Ovary (tissue), 3 donors: ENCODE data around the gene CREB1.

ENCODE experiments used
- POLR2A ChIP-seq: fragments of 450-650 bp; IDR thresholded peaks from one replicate; pipeline ENCODE4 v1.6.1; 2017; ENCODE audit warnings: antibody characterized with exemption, mild to moderate bottlenecking, moderate library complexity
- TF ChIP-seq, protein P1 (sequence below), 3 donors: fragments of 450-650 bp in 2 of 3; fragments of 200-600 bp in 1 of 3; IDR thresholded peaks; one replicate each; pipeline versions ENCODE4 v1.5.1 to v1.8.0; 2016 to 2022; ENCODE audit warnings: antibody characterized with exemption in 3 of 3, mild to moderate bottlenecking in 1 of 3
- donor health status: DM: no; HTN: no; CAD: no.

DNA sequence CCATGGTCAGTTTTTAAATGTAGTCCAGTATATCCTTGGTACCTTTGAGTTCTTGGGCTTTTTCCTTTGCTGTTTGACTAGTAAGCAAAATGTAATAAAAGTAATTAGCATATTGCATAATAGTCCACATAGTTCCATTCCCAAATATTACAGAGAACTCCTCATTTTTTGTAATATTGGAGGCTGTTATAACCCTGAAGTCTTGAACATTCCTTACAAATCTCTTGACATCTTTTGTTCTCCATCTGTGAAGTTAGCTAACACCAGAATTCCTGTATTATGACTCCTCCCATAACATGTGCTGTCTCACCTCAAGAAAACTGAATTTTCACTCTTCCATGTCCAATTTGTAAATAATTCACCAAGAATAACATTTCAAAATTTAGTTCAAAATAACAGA is 17.1 kb downstream of the CREB1 start:
- TF ChIP-seq, protein P1, sequence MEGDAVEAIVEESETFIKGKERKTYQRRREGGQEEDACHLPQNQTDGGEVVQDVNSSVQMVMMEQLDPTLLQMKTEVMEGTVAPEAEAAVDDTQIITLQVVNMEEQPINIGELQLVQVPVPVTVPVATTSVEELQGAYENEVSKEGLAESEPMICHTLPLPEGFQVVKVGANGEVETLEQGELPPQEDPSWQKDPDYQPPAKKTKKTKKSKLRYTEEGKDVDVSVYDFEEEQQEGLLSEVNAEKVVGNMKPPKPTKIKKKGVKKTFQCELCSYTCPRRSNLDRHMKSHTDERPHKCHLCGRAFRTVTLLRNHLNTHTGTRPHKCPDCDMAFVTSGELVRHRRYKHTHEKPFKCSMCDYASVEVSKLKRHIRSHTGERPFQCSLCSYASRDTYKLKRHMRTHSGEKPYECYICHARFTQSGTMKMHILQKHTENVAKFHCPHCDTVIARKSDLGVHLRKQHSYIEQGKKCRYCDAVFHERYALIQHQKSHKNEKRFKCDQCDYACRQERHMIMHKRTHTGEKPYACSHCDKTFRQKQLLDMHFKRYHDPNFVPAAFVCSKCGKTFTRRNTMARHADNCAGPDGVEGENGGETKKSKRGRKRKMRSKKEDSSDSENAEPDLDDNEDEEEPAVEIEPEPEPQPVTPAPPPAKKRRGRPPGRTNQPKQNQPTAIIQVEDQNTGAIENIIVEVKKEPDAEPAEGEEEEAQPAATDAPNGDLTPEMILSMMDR (IDR thresholded peaks at IDR 0.05) = no peak
- TF ChIP-seq POLR2A = no peak
